GM23338 (cell line): Measurements from ENCODE around the gene AP2B1. TPM values are rescaled to one million over a fixed set of nuclear protein-coding genes. Genes with fewer than 3 reads are reported as not detected.

Source experiments
- ATAC-seq: fragments of 200-7000 bp; cut with Tn5 transposase; 3 replicates; pipeline ENCODE4 v1.9.1; 2020
- DNase-seq: peaks from one replicate; pipeline ENCODE4 v3.0.0-alpha.2; 2015; ENCODE audit warnings: low spot score
- H2AFZ ChIP-seq: fragments of 200-600 bp; sonication (generic); 2 replicates; pipeline ENCODE4 v1.8.0; 2016; ENCODE audit warnings: antibody characterized with exemption, mild to moderate bottlenecking, moderate library complexity
- H3F3A ChIP-seq: fragments of 200-600 bp; sonication (generic); replicated peaks from 2 replicates; pipeline ENCODE4 v1.8.0; 2017; ENCODE audit warnings: antibody characterized with exemption, mixed run types, low read depth
- H3K27ac ChIP-seq: fragments of 200-600 bp; sonication (generic); 2 replicates; pipeline ENCODE4 v1.6.1; 2016; ENCODE audit warnings: low read depth
- H3K27me3 ChIP-seq: fragments of 200-600 bp; sonication (generic); 2 replicates; pipeline ENCODE4 v1.8.0; 2016; ENCODE audit warnings: mild to moderate bottlenecking, mixed run types, moderate library complexity; ENCODE audit not compliant: insufficient read depth
- H3K36me3 ChIP-seq: fragments of 200-600 bp; sonication (generic); 2 replicates; pipeline ENCODE4 v1.8.0; 2016; ENCODE audit warnings: mild to moderate bottlenecking; ENCODE audit not compliant: insufficient read depth
- H3K4me1 ChIP-seq: fragments of 200-600 bp; sonication (generic); 2 replicates; pipeline ENCODE4 v1.8.0; 2016; ENCODE audit warnings: mild to moderate bottlenecking, moderate library complexity; ENCODE audit not compliant: insufficient read depth
- H3K4me2 ChIP-seq: fragments of 200-600 bp; sonication (generic); 2 replicates; pipeline ENCODE4 v1.7.1; 2017; ENCODE audit warnings: mixed run types
- H3K4me3 ChIP-seq: fragments of 200-600 bp; sonication (generic); 2 replicates; pipeline ENCODE4 v1.6.1; 2016; ENCODE audit warnings: mixed run types
- H3K79me2 ChIP-seq: fragments of 200-600 bp; sonication (generic); replicated peaks from 2 replicates; pipeline ENCODE4 v1.8.0; 2017; ENCODE audit warnings: mild to moderate bottlenecking; ENCODE audit not compliant: insufficient read depth
- H3K9me2 ChIP-seq: fragments of 200-600 bp; sonication (generic); 2 replicates; pipeline ENCODE4 v1.8.0; 2017; ENCODE audit not compliant: insufficient read depth
- H4K20me1 ChIP-seq: fragments of 200-600 bp; sonication (generic); replicated peaks from 2 replicates; pipeline ENCODE4 v1.8.0; 2017; ENCODE audit warnings: mild to moderate bottlenecking; ENCODE audit not compliant: insufficient read depth
- H3K27ac Mint-ChIP-seq: 2 replicates; pipeline ENCODE4 v1.8.0; 2020; ENCODE audit warnings: inconsistent platforms, mild to moderate bottlenecking, moderate library complexity, mixed read lengths
- H3K27me3 Mint-ChIP-seq: 3 replicates; pipeline ENCODE4 v1.8.0; 2022; ENCODE audit warnings: low read depth, mild to moderate bottlenecking, moderate library complexity, mixed read lengths, inconsistent platforms; ENCODE audit not compliant: insufficient read depth, poor library complexity
- H3K36me3 Mint-ChIP-seq: 3 replicates; pipeline ENCODE4 v1.8.0; 2021; ENCODE audit warnings: low read depth, mild to moderate bottlenecking, inconsistent platforms, moderate library complexity, mixed read lengths
- H3K4me1 Mint-ChIP-seq: 3 replicates; pipeline ENCODE4 v1.8.0; 2020; ENCODE audit warnings: mild to moderate bottlenecking, inconsistent platforms, mixed read lengths
- H3K4me3 Mint-ChIP-seq: 3 replicates; pipeline ENCODE4 v1.8.0; 2021; ENCODE audit warnings: moderate library complexity, mild to moderate bottlenecking, inconsistent platforms, mixed read lengths
- H3K9me3 Mint-ChIP-seq: 3 replicates; pipeline ENCODE4 v1.8.0; 2020; ENCODE audit warnings: moderate library complexity, mild to moderate bottlenecking, inconsistent platforms, mixed read lengths
- CREB1 ChIP-seq: fragments of 250-450 bp; sonication (Bioruptor Pico); IDR thresholded peaks from 2 replicates; pipeline ENCODE4 v1.5.0; 2020; ENCODE audit warnings: low read depth, mild to moderate bottlenecking, moderate library complexity
- CTCF ChIP-seq, 2 experiments: fragments of 200-600 bp in 1 of 2; sonication (generic) in 1 of 2; conservative IDR thresholded peaks; 2 replicates each; pipeline versions ENCODE4 v1.5.1 to v1.6.1; 2016 to 2017; ENCODE audit warnings: antibody characterized with exemption in 2 of 2, low read depth in 2 of 2, mild to moderate bottlenecking in 2 of 2, moderate library complexity in 1 of 2
- ETS1 ChIP-seq: IDR thresholded peaks from 2 replicates; pipeline ENCODE4 v1.6.1; 2016; ENCODE audit warnings: antibody characterized with exemption
- EZH2 ChIP-seq: fragments of 200-600 bp; sonication (generic); IDR thresholded peaks from one replicate; pipeline ENCODE4 v1.8.0; 2017; ENCODE audit warnings: antibody characterized with exemption, mild to moderate bottlenecking, low read depth; ENCODE audit not compliant: unreplicated experiment
- EZH2phosphoT487 ChIP-seq: fragments of 200-600 bp; sonication (generic); IDR thresholded peaks from one replicate; pipeline ENCODE4 v1.8.1; 2018; ENCODE audit warnings: antibody characterized with exemption; ENCODE audit not compliant: unreplicated experiment
- JUNB ChIP-seq: IDR thresholded peaks from one replicate; pipeline ENCODE4 v1.6.1; 2016; ENCODE audit warnings: antibody characterized with exemption; ENCODE audit not compliant: unreplicated experiment
- NANOG ChIP-seq: IDR thresholded peaks from 2 replicates; pipeline ENCODE4 v1.6.1; 2016; ENCODE audit warnings: antibody characterized with exemption, borderline replicate concordance
- POLR2AphosphoS5 ChIP-seq: IDR thresholded peaks from 2 replicates; pipeline ENCODE4 v1.6.1; 2016; ENCODE audit warnings: antibody characterized with exemption, low read depth
- REST ChIP-seq: IDR thresholded peaks from one replicate; pipeline ENCODE4 v1.6.1; 2018; ENCODE audit warnings: antibody characterized with exemption; ENCODE audit not compliant: unreplicated experiment
- STAT1 ChIP-seq: IDR thresholded peaks from one replicate; pipeline ENCODE4 v1.6.1; 2016; ENCODE audit warnings: antibody characterized with exemption; ENCODE audit not compliant: unreplicated experiment
- ZNF114 ChIP-seq: fragments of 250-450 bp; sonication (Bioruptor Pico); IDR thresholded peaks from 2 replicates; pipeline ENCODE4 v1.5.0; 2020; ENCODE audit warnings: mild to moderate bottlenecking, moderate library complexity
- ZNF331 ChIP-seq: fragments of 250-450 bp; sonication (Bioruptor Pico); IDR thresholded peaks from 2 replicates; pipeline ENCODE4 v1.5.0; 2020; ENCODE audit warnings: low read depth, mild to moderate bottlenecking, moderate library complexity
- polyA plus RNA-seq: library from polyadenylated mRNA; unstranded; fragments of >200 nt; fragmentation: Nextera tagmentation; extraction: Ambion mirVana; gene quantifications from 2 replicates; pipeline ENCODE4 v1.2.1, GENCODE V29; 2016
- total RNA-seq: library from RNA; depleted of rRNA; stranded (reverse); fragments of >200 nt; shearing (Covaris generic); gene quantifications from 2 replicates; pipeline ENCODE4 v1.2.3, GENCODE V29; 2014
- TF ChIP-seq, protein P1 (sequence below): fragments of 250-450 bp; sonication (Bioruptor Pico); IDR thresholded peaks from 2 replicates; pipeline ENCODE4 v1.5.0; 2020; ENCODE audit warnings: mild to moderate bottlenecking, moderate library complexity

Gene AP2B1
- total and polyA plus RNA-seq, 2 experiments from 2014 or later, result 89.7 to 144 TPM

DNA sequence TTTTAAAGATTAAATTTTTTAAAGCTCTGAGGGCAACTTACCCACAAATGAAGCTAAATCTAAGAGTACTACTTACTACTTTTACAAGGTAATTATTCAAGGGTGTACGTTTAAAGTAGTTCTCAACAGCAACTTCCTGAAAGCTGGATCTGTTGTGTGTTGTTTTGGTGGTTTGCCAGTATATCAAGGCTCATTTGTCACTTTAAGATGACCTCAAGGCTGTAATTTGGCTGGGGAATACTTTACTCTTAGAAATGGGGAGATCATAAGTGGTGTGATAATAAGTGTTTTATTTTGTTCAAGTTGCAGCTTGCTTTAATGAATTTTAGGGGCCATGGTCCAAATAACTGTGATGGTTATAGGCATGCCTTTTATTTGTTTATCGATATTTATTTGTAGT is 30.4 kb downstream of the AP2B1 start:
- Histone ChIP-seq H2AFZ (no peak overlapping the region), H4K20me1 (peaks cover 12% of the 10 kb centered on the region; the same call in 1 of the 2 replicates), H3K27ac (no peak overlapping the region), H3K4me2 (no peak overlapping the region), H3K4me3 (no peak overlapping the region), H3F3A (no peaks in the 10 kb centered on the region), H3K4me1 (no peaks in the 10 kb centered on the region), H3K27me3 (no peaks in the 10 kb centered on the region), H3K79me2 (peaks cover 7% of the 10 kb centered on the region; the same call in 1 of the 2 replicates), H3K9me2 (no peaks in the 10 kb centered on the region), H3K36me3 (no peaks in the 10 kb centered on the region; the same call in 1 of the 2 replicates)
- peaks cover 2% of the 10 kb centered on the region; the same call in 1 of the 3 replicates for H3K36me3 Mint-ChIP-seq
- TF ChIP-seq EZH2 (no peak), STAT1 (no peak), ZNF331 (CRISPR knock-in tag) (no peak), CTCF (conservative IDR thresholded peaks at IDR 0.05; ENCODE audit: low read depth in 2 of 2) (no peak), ETS1 (no peak), EZH2phosphoT487 (no peak), JUNB (no peak), NANOG (no peak), ZNF114 (CRISPR knock-in tag) (no peak), CREB1 (CRISPR knock-in tag) (no peak), REST (no peak), POLR2AphosphoS5 (no peak)
- TF ChIP-seq, protein P1, sequence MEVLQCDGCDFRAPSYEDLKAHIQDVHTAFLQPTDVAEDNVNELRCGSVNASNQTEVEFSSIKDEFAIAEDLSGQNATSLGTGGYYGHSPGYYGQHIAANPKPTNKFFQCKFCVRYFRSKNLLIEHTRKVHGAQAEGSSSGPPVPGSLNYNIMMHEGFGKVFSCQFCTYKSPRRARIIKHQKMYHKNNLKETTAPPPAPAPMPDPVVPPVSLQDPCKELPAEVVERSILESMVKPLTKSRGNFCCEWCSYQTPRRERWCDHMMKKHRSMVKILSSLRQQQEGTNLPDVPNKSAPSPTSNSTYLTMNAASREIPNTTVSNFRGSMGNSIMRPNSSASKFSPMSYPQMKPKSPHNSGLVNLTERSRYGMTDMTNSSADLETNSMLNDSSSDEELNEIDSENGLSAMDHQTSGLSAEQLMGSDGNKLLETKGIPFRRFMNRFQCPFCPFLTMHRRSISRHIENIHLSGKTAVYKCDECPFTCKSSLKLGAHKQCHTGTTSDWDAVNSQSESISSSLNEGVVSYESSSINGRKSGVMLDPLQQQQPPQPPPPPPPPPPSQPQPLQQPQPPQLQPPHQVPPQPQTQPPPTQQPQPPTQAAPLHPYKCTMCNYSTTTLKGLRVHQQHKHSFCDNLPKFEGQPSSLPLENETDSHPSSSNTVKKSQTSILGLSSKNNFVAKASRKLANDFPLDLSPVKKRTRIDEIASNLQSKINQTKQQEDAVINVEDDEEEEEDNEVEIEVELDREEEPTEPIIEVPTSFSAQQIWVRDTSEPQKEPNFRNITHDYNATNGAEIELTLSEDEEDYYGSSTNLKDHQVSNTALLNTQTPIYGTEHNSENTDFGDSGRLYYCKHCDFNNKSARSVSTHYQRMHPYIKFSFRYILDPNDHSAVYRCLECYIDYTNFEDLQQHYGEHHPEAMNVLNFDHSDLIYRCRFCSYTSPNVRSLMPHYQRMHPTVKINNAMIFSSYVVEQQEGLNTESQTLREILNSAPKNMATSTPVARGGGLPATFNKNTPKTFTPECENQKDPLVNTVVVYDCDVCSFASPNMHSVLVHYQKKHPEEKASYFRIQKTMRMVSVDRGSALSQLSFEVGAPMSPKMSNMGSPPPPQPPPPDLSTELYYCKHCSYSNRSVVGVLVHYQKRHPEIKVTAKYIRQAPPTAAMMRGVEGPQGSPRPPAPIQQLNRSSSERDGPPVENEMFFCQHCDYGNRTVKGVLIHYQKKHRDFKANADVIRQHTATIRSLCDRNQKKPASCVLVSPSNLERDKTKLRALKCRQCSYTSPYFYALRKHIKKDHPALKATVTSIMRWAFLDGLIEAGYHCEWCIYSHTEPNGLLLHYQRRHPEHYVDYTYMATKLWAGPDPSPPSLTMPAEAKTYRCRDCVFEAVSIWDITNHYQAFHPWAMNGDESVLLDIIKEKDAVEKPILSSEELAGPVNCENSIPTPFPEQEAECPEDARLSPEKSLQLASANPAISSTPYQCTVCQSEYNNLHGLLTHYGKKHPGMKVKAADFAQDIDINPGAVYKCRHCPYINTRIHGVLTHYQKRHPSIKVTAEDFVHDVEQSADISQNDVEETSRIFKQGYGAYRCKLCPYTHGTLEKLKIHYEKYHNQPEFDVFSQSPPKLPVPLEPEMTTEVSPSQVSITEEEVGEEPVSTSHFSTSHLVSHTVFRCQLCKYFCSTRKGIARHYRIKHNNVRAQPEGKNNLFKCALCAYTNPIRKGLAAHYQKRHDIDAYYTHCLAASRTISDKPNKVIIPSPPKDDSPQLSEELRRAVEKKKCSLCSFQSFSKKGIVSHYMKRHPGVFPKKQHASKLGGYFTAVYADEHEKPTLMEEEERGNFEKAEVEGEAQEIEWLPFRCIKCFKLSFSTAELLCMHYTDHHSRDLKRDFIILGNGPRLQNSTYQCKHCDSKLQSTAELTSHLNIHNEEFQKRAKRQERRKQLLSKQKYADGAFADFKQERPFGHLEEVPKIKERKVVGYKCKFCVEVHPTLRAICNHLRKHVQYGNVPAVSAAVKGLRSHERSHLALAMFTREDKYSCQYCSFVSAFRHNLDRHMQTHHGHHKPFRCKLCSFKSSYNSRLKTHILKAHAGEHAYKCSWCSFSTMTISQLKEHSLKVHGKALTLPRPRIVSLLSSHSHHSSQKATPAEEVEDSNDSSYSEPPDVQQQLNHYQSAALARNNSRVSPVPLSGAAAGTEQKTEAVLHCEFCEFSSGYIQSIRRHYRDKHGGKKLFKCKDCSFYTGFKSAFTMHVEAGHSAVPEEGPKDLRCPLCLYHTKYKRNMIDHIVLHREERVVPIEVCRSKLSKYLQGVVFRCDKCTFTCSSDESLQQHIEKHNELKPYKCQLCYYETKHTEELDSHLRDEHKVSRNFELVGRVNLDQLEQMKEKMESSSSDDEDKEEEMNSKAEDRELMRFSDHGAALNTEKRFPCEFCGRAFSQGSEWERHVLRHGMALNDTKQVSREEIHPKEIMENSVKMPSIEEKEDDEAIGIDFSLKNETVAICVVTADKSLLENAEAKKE (CRISPR knock-in tag), result no peak
- H3K27ac Mint-ChIP-seq, result no peak overlapping the region
- no peaks in the 10 kb centered on the region for H3K4me1 Mint-ChIP-seq
- H3K4me3 Mint-ChIP-seq, result no peak overlapping the region
- no peaks in the 10 kb centered on the region for H3K9me3 Mint-ChIP-seq
- ATAC-seq (no peak), DNase-seq (no peak)
- H3K27me3 Mint-ChIP-seq, result no peaks in the 10 kb centered on the region
